WTC11 (cell line): ENCODE results near the gene KLF1. TPM values are rescaled to one million over a fixed set of nuclear protein-coding genes. Genes with fewer than 3 reads are reported as not detected.
A peak's percentile ranks its signal among the peaks of the same experiment; 100 is the strongest.

Experiments used
- ATF1 ChIP-seq: sonication (generic); formaldehyde crosslinking; IDR thresholded peaks from 2 replicates; pipeline ENCODE4 v1.8.1; 2023; ENCODE audit warnings: mild to moderate bottlenecking, moderate library complexity, missing genetic modification reagents
- CBFB ChIP-seq: sonication (generic); formaldehyde crosslinking; IDR thresholded peaks from 2 replicates; pipeline ENCODE4 v1.8.1; 2022; ENCODE audit warnings: mild to moderate bottlenecking, low read depth, missing genetic modification reagents
- CREM ChIP-seq: sonication (generic); formaldehyde crosslinking; IDR thresholded peaks from 2 replicates; pipeline ENCODE4 v1.8.1; 2022; ENCODE audit warnings: mild to moderate bottlenecking, missing genetic modification reagents, moderate library complexity
- ESRRA ChIP-seq: sonication (generic); formaldehyde crosslinking; IDR thresholded peaks from 2 replicates; pipeline ENCODE4 v1.8.1; 2022; ENCODE audit warnings: mild to moderate bottlenecking, missing genetic modification reagents, borderline replicate concordance
- ETV6 ChIP-seq: sonication (generic); formaldehyde crosslinking; IDR thresholded peaks from 2 replicates; pipeline ENCODE4 v1.8.1; 2022; ENCODE audit warnings: mild to moderate bottlenecking, missing genetic modification reagents
- JUN ChIP-seq: sonication (generic); formaldehyde crosslinking; IDR thresholded peaks from 2 replicates; pipeline ENCODE4 v1.8.0; 2023; ENCODE audit warnings: mild to moderate bottlenecking, missing genetic modification reagents
- NR1H2 ChIP-seq: sonication (generic); formaldehyde crosslinking; IDR thresholded peaks from 2 replicates; pipeline ENCODE4 v1.9.0; 2021; ENCODE audit warnings: mild to moderate bottlenecking, moderate library complexity, missing genetic modification reagents
- NR3C1 ChIP-seq: sonication (generic); formaldehyde crosslinking; conservative IDR thresholded peaks from 2 replicates; pipeline ENCODE4 v1.8.1; 2023; ENCODE audit warnings: low read depth, mild to moderate bottlenecking, missing genetic modification reagents
- OVOL2 ChIP-seq: fragments of 250-450 bp; sonication (Bioruptor Pico); IDR thresholded peaks from 2 replicates; pipeline ENCODE4 v1.9.0; 2021; ENCODE audit warnings: mild to moderate bottlenecking, borderline replicate concordance
- PRRX2 ChIP-seq: fragments of 250-450 bp; sonication (Bioruptor Pico); IDR thresholded peaks from 2 replicates; pipeline ENCODE4 v1.8.0; 2021; ENCODE audit warnings: mild to moderate bottlenecking
- SOX15 ChIP-seq: fragments of 250-450 bp; sonication (Bioruptor Pico); IDR thresholded peaks from 2 replicates; pipeline ENCODE4 v1.9.0; 2021; ENCODE audit warnings: mild to moderate bottlenecking
- TCF7 ChIP-seq: sonication (generic); formaldehyde crosslinking; IDR thresholded peaks from 2 replicates; pipeline ENCODE4 v1.8.0; 2022; ENCODE audit warnings: mild to moderate bottlenecking, low read depth, missing genetic modification reagents, moderate library complexity
- TEAD1 ChIP-seq: sonication (generic); formaldehyde crosslinking; IDR thresholded peaks from 2 replicates; pipeline ENCODE4 v1.8.0; 2022; ENCODE audit warnings: mild to moderate bottlenecking, missing genetic modification reagents
- ZNF121 ChIP-seq: sonication (generic); formaldehyde crosslinking; IDR thresholded peaks from 2 replicates; pipeline ENCODE4 v1.8.0; 2023; ENCODE audit warnings: missing genetic modification reagents
- ZNF138 ChIP-seq: sonication (generic); formaldehyde crosslinking; conservative IDR thresholded peaks from 2 replicates; pipeline ENCODE4 v1.8.1; 2022; ENCODE audit warnings: mild to moderate bottlenecking, moderate library complexity, missing genetic modification reagents
- ZNF232 ChIP-seq: sonication (generic); formaldehyde crosslinking; IDR thresholded peaks from 2 replicates; pipeline ENCODE4 v1.8.0; 2022; ENCODE audit warnings: mild to moderate bottlenecking, missing genetic modification reagents
- ZNF317 ChIP-seq: sonication (generic); formaldehyde crosslinking; IDR thresholded peaks from 2 replicates; pipeline ENCODE4 v1.8.1; 2023; ENCODE audit warnings: low read depth, mild to moderate bottlenecking, moderate library complexity, missing genetic modification reagents, borderline replicate concordance
- ZNF423 ChIP-seq: fragments of 250-450 bp; sonication (Bioruptor Pico); IDR thresholded peaks from 2 replicates; pipeline ENCODE4 v2.1.2; 2022; ENCODE audit warnings: mild to moderate bottlenecking, moderate library complexity
- total RNA-seq: library from RNA; stranded (reverse); gene quantifications from 3 replicates; pipeline ENCODE4 v1.2.3, GENCODE V29; 2021
- TF ChIP-seq, protein P1 (sequence below): sonication (generic); formaldehyde crosslinking; IDR thresholded peaks from 2 replicates; pipeline ENCODE4 v1.8.0; 2023; ENCODE audit warnings: missing genetic modification reagents, mild to moderate bottlenecking, borderline replicate concordance
- TF ChIP-seq, protein P2 (sequence below): sonication (generic); formaldehyde crosslinking; conservative IDR thresholded peaks from 2 replicates; pipeline ENCODE4 v1.8.1; 2022; ENCODE audit warnings: mild to moderate bottlenecking, missing genetic modification reagents
- TF ChIP-seq, protein P3 (sequence below): sonication (generic); formaldehyde crosslinking; IDR thresholded peaks from 2 replicates; pipeline ENCODE4 v1.8.1; 2022; ENCODE audit warnings: mild to moderate bottlenecking, moderate library complexity, missing genetic modification reagents
- TF ChIP-seq, protein P4 (sequence below): fragments of 250-450 bp; sonication (Bioruptor Pico); IDR thresholded peaks from 2 replicates; pipeline ENCODE4 v2.1.2; 2022; ENCODE audit warnings: mild to moderate bottlenecking, moderate library complexity
- TF ChIP-seq, protein P5 (sequence below): fragments of 250-450 bp; sonication (Bioruptor Pico); IDR thresholded peaks from 2 replicates; pipeline ENCODE4 v1.8.0; 2021; ENCODE audit warnings: mild to moderate bottlenecking
- TF ChIP-seq, protein P6 (sequence below): sonication (generic); formaldehyde crosslinking; IDR thresholded peaks from 2 replicates; pipeline ENCODE4 v1.8.1; 2023; ENCODE audit warnings: mild to moderate bottlenecking, missing genetic modification reagents, borderline replicate concordance
- TF ChIP-seq, protein P7 (sequence below): sonication (generic); formaldehyde crosslinking; IDR thresholded peaks from 2 replicates; pipeline ENCODE4 v1.8.1; 2023; ENCODE audit warnings: mild to moderate bottlenecking, missing genetic modification reagents

KLF1 gene
- total RNA-seq, 1 experiment from 2014 or later = 0.72 TPM

DNA sequence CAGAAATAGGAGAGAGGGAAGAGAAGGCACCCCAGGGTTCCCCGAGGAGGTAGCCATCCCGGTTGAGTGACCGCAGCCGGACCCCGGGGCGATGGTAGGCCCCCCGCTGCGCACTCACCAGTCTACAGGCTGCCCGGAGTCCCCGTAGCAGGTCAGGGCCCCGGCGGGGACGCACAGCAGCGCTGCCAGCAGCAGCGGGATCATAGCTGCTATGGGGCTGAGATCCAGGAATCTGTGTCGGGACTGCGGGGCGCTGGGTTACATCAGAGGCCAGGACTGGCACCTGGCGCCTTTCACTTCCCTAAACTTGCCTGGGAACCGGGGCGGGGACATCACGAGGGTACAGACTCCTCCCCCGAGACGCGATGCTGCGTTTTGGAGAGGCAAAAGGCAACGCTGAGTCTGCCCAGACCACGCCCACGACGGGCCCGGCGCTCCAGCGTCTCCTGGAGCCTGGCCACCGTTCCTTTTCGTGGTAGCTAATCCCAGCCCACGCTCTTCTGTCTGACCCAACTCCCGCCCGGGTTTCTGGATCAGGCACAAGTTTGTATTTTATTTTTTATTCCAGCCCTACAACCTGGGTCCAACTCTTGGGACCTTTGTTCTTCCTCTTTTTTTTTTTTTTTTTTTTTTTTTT lies 5.7 kb downstream of the KLF1 start, which contains the start of gene DNASE2 (continued):
- TF ChIP-seq, protein P1, sequence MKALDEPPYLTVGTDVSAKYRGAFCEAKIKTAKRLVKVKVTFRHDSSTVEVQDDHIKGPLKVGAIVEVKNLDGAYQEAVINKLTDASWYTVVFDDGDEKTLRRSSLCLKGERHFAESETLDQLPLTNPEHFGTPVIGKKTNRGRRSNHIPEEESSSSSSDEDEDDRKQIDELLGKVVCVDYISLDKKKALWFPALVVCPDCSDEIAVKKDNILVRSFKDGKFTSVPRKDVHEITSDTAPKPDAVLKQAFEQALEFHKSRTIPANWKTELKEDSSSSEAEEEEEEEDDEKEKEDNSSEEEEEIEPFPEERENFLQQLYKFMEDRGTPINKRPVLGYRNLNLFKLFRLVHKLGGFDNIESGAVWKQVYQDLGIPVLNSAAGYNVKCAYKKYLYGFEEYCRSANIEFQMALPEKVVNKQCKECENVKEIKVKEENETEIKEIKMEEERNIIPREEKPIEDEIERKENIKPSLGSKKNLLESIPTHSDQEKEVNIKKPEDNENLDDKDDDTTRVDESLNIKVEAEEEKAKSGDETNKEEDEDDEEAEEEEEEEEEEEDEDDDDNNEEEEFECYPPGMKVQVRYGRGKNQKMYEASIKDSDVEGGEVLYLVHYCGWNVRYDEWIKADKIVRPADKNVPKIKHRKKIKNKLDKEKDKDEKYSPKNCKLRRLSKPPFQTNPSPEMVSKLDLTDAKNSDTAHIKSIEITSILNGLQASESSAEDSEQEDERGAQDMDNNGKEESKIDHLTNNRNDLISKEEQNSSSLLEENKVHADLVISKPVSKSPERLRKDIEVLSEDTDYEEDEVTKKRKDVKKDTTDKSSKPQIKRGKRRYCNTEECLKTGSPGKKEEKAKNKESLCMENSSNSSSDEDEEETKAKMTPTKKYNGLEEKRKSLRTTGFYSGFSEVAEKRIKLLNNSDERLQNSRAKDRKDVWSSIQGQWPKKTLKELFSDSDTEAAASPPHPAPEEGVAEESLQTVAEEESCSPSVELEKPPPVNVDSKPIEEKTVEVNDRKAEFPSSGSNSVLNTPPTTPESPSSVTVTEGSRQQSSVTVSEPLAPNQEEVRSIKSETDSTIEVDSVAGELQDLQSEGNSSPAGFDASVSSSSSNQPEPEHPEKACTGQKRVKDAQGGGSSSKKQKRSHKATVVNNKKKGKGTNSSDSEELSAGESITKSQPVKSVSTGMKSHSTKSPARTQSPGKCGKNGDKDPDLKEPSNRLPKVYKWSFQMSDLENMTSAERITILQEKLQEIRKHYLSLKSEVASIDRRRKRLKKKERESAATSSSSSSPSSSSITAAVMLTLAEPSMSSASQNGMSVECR (CRISPR knock-in tag) = peak; percentile 83; the same call in 1 of the 2 replicates
- TF ChIP-seq, protein P2, sequence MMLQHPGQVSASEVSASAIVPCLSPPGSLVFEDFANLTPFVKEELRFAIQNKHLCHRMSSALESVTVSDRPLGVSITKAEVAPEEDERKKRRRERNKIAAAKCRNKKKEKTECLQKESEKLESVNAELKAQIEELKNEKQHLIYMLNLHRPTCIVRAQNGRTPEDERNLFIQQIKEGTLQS (CRISPR knock-in tag) = no peak
- TF ChIP-seq OVOL2 (CRISPR knock-in tag) = no peak
- no peak for TF ChIP-seq CBFB (CRISPR knock-in tag)
- no peak for TF ChIP-seq NR3C1 (CRISPR knock-in tag)
- TF ChIP-seq ZNF317 (CRISPR knock-in tag) = no peak
- 0 out of 2 replicates have a peak, but pooled peaks have one; percentile 68 for TF ChIP-seq ATF1 (CRISPR knock-in tag)
- TF ChIP-seq, protein P3, sequence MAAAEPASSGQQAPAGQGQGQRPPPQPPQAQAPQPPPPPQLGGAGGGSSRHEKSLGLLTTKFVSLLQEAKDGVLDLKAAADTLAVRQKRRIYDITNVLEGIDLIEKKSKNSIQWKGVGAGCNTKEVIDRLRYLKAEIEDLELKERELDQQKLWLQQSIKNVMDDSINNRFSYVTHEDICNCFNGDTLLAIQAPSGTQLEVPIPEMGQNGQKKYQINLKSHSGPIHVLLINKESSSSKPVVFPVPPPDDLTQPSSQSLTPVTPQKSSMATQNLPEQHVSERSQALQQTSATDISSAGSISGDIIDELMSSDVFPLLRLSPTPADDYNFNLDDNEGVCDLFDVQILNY (CRISPR knock-in tag) = peak; percentile 67; the same call in 1 of the 2 replicates
- no peak for TF ChIP-seq CREM
- TF ChIP-seq ESRRA = no peak
- TF ChIP-seq, protein P4, sequence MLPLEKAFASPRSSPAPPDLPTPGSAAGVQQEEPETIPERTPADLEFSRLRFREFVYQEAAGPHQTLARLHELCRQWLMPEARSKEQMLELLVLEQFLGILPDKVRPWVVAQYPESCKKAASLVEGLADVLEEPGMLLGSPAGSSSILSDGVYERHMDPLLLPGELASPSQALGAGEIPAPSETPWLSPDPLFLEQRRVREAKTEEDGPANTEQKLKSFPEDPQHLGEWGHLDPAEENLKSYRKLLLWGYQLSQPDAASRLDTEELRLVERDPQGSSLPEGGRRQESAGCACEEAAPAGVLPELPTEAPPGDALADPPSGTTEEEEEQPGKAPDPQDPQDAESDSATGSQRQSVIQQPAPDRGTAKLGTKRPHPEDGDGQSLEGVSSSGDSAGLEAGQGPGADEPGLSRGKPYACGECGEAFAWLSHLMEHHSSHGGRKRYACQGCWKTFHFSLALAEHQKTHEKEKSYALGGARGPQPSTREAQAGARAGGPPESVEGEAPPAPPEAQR (CRISPR knock-in tag) = no peak
- no peak for TF ChIP-seq ZNF121 (CRISPR knock-in tag)
- TF ChIP-seq, protein P5, sequence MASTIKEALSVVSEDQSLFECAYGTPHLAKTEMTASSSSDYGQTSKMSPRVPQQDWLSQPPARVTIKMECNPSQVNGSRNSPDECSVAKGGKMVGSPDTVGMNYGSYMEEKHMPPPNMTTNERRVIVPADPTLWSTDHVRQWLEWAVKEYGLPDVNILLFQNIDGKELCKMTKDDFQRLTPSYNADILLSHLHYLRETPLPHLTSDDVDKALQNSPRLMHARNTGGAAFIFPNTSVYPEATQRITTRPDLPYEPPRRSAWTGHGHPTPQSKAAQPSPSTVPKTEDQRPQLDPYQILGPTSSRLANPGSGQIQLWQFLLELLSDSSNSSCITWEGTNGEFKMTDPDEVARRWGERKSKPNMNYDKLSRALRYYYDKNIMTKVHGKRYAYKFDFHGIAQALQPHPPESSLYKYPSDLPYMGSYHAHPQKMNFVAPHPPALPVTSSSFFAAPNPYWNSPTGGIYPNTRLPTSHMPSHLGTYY (CRISPR knock-in tag) = no peak
- peak; percentile 78; the same call in 1 of the 2 replicates for TF ChIP-seq ZNF232 (CRISPR knock-in tag)
- TF ChIP-seq SOX15 = no peak
- TF ChIP-seq, protein P6, sequence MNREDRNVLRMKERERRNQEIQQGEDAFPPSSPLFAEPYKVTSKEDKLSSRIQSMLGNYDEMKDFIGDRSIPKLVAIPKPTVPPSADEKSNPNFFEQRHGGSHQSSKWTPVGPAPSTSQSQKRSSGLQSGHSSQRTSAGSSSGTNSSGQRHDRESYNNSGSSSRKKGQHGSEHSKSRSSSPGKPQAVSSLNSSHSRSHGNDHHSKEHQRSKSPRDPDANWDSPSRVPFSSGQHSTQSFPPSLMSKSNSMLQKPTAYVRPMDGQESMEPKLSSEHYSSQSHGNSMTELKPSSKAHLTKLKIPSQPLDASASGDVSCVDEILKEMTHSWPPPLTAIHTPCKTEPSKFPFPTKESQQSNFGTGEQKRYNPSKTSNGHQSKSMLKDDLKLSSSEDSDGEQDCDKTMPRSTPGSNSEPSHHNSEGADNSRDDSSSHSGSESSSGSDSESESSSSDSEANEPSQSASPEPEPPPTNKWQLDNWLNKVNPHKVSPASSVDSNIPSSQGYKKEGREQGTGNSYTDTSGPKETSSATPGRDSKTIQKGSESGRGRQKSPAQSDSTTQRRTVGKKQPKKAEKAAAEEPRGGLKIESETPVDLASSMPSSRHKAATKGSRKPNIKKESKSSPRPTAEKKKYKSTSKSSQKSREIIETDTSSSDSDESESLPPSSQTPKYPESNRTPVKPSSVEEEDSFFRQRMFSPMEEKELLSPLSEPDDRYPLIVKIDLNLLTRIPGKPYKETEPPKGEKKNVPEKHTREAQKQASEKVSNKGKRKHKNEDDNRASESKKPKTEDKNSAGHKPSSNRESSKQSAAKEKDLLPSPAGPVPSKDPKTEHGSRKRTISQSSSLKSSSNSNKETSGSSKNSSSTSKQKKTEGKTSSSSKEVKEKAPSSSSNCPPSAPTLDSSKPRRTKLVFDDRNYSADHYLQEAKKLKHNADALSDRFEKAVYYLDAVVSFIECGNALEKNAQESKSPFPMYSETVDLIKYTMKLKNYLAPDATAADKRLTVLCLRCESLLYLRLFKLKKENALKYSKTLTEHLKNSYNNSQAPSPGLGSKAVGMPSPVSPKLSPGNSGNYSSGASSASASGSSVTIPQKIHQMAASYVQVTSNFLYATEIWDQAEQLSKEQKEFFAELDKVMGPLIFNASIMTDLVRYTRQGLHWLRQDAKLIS (CRISPR knock-in tag) = no peak
- no peak for TF ChIP-seq JUN
- no peak for TF ChIP-seq ETV6
- no peak for TF ChIP-seq TCF7
- TF ChIP-seq PRRX2 (CRISPR knock-in tag) = no peak
- TF ChIP-seq TEAD1 (CRISPR knock-in tag) = no peak
- no peak for TF ChIP-seq ZNF138 (CRISPR knock-in tag)
- no peak for TF ChIP-seq NR1H2
- TF ChIP-seq ZNF423 (CRISPR knock-in tag) = peak; percentile 86
- TF ChIP-seq, protein P7, sequence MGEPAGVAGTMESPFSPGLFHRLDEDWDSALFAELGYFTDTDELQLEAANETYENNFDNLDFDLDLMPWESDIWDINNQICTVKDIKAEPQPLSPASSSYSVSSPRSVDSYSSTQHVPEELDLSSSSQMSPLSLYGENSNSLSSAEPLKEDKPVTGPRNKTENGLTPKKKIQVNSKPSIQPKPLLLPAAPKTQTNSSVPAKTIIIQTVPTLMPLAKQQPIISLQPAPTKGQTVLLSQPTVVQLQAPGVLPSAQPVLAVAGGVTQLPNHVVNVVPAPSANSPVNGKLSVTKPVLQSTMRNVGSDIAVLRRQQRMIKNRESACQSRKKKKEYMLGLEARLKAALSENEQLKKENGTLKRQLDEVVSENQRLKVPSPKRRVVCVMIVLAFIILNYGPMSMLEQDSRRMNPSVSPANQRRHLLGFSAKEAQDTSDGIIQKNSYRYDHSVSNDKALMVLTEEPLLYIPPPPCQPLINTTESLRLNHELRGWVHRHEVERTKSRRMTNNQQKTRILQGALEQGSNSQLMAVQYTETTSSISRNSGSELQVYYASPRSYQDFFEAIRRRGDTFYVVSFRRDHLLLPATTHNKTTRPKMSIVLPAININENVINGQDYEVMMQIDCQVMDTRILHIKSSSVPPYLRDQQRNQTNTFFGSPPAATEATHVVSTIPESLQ (CRISPR knock-in tag) = no peak
